DND-41 (cell line): Measurements from ENCODE around the gene PRR30.

Source experiments
- ATAC-seq: fragments of 200-7000 bp; cut with Tn5 transposase; 3 replicates; pipeline ENCODE4 v1.9.1; 2021; ENCODE audit warnings: low read depth; ENCODE audit not compliant: insufficient read depth
- DNase-seq: peaks from one replicate; pipeline ENCODE4 v3.0.0-alpha.2; 2020
- H2AFZ ChIP-seq: 2 replicates; pipeline ENCODE4 v1.6.0; 2012; ENCODE audit warnings: low read depth, low read length
- H3K27ac ChIP-seq: 2 replicates; pipeline ENCODE4 v1.5.1; 2012; ENCODE audit warnings: low read length, inconsistent platforms
- H3K27me3 ChIP-seq: fragments of 200-600 bp; sonication (generic); 2 replicates; pipeline ENCODE4 v1.6.0; 2012; ENCODE audit warnings: low read length, mild to moderate bottlenecking, inconsistent platforms; ENCODE audit not compliant: insufficient read depth, poor library complexity
- H3K36me3 ChIP-seq: 2 replicates; pipeline ENCODE4 v1.5.1; 2012; ENCODE audit warnings: low read length, inconsistent platforms; ENCODE audit not compliant: insufficient read depth
- H3K4me1 ChIP-seq: 2 replicates; pipeline ENCODE4 v1.5.1; 2012; ENCODE audit warnings: mild to moderate bottlenecking, low read length; ENCODE audit not compliant: insufficient read depth
- H3K4me2 ChIP-seq: 2 replicates; pipeline ENCODE4 v1.6.0; 2012; ENCODE audit warnings: mild to moderate bottlenecking, moderate library complexity, low read length, inconsistent platforms; ENCODE audit not compliant: insufficient read depth
- H3K4me3 ChIP-seq, 2 experiments: fragments of 200-600 bp in 1 of 2; shearing (Covaris generic) in 1 of 2; 2 replicates each; pipeline ENCODE4 v1.5.1; 2012 to 2016; ENCODE audit warnings: inconsistent platforms in 2 of 2, low read length in 2 of 2, mild to moderate bottlenecking in 2 of 2, low read depth in 1 of 2, moderate library complexity in 1 of 2
- H3K79me2 ChIP-seq: 2 replicates; pipeline ENCODE4 v1.6.0; 2012; ENCODE audit warnings: low read length, inconsistent platforms; ENCODE audit not compliant: insufficient read depth
- H3K9ac ChIP-seq: 2 replicates; pipeline ENCODE4 v1.6.0; 2012; ENCODE audit warnings: low read depth, mild to moderate bottlenecking, inconsistent platforms, low read length, moderate library complexity
- H3K9me3 ChIP-seq: 2 replicates; pipeline ENCODE4 v1.5.1; 2012; ENCODE audit warnings: low read length, moderate library complexity, mild to moderate bottlenecking, inconsistent platforms; ENCODE audit not compliant: insufficient read depth, severe bottlenecking
- H4K20me1 ChIP-seq: 2 replicates; pipeline ENCODE4 v1.6.0; 2012; ENCODE audit warnings: low read length; ENCODE audit not compliant: insufficient read depth
- EZH2 ChIP-seq: IDR thresholded peaks from 3 replicates; pipeline ENCODE4 v1.6.1; 2012; ENCODE audit warnings: borderline replicate concordance, low read depth, mild to moderate bottlenecking, moderate library complexity, low read length, inconsistent platforms; ENCODE audit not compliant: severe bottlenecking
- TF ChIP-seq, protein P1 (sequence below): IDR thresholded peaks from 2 replicates; pipeline ENCODE4 v1.5.1; 2012; ENCODE audit warnings: borderline replicate concordance, low read length, moderate library complexity, mild to moderate bottlenecking; ENCODE audit not compliant: poor library complexity, severe bottlenecking; ENCODE audit errors: extremely low read depth

PRR30 gene

DNA sequence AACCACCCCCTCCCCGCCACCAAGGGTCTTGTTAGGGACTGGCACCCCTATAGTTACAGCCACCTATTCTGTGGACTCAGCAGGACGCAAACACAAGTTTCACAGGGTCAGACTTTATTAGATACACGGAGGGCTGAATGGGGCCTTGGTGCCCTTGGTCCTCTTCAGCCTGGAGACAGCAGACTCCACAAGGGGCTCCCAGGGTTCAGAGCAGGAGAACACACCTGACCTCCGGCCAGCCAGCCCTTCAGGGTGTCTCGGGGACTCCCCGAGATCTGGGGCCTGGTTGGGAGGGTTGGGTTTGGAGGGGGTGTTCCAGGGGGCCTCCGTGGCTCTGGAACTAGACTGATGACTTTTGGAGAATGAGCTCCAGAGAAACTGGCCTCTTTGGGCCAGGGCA is 2.5 kb downstream of the PRR30 start:
- Histone ChIP-seq H3K9me3 (no peaks in the 10 kb centered on the region), H3K27me3 (peaks cover 2% of the 10 kb centered on the region), H2AFZ (no peak overlapping the region), H3K4me1 (peaks cover 28% of the 10 kb centered on the region), H3K36me3 (peaks cover 14% of the 10 kb centered on the region), H4K20me1 (peaks cover 22% of the 10 kb centered on the region), H3K79me2 (peaks cover 23% of the 10 kb centered on the region), H3K4me3 (no peak overlapping the region), H3K4me2 (no peak overlapping the region), H3K9ac (no peak overlapping the region), H3K27ac (no peak overlapping the region)
- DNase-seq: no peak
- no peak for TF ChIP-seq EZH2
- TF ChIP-seq, protein P1, sequence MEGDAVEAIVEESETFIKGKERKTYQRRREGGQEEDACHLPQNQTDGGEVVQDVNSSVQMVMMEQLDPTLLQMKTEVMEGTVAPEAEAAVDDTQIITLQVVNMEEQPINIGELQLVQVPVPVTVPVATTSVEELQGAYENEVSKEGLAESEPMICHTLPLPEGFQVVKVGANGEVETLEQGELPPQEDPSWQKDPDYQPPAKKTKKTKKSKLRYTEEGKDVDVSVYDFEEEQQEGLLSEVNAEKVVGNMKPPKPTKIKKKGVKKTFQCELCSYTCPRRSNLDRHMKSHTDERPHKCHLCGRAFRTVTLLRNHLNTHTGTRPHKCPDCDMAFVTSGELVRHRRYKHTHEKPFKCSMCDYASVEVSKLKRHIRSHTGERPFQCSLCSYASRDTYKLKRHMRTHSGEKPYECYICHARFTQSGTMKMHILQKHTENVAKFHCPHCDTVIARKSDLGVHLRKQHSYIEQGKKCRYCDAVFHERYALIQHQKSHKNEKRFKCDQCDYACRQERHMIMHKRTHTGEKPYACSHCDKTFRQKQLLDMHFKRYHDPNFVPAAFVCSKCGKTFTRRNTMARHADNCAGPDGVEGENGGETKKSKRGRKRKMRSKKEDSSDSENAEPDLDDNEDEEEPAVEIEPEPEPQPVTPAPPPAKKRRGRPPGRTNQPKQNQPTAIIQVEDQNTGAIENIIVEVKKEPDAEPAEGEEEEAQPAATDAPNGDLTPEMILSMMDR: no peak
- ATAC-seq: no peak

DNA sequence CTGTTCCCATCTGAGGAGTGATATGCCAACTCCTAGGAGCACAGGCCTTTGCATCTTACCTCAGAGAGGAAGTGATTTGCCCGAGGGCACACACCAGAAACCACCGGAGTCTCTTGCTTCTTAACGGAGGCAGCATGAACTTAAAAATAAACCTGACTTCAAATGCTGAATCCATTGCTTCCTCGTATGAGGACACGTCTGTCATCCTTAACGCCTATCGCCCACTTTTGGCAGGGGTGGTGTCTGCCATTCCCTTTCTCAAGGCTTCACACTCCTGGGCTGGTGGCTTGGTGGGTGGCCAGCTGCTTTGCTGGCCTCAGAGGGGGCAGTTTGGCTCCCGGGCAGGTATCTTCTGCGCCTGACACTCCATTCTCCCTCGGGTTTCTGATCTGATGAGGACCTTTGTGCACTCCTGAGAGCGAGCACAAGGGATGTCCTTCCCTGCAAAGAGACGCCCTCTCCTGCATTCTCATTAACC is 3.7 kb downstream of the PRR30 start:
- ATAC-seq: no peak
- Histone ChIP-seq H3K27ac (peak overlapping the region; percentile 73), H3K36me3 (peaks cover 27% of the 10 kb centered on the region), H3K27me3 (peaks cover 2% of the 10 kb centered on the region), H3K4me1 (peaks cover 28% of the 10 kb centered on the region), H3K4me3 (peak overlapping the region in 1 of 2 experiments; percentile 90; a peak in 1 of 4 replicates), H3K9ac (no peak overlapping the region; the same call in 1 of the 2 replicates), H3K4me2 (peak overlapping the region; percentile 68; the same call in 1 of the 2 replicates), H3K79me2 (peaks cover 25% of the 10 kb centered on the region), H2AFZ (peak overlapping the region; percentile 96), H3K9me3 (no peaks in the 10 kb centered on the region), H4K20me1 (peaks cover 34% of the 10 kb centered on the region)
- TF ChIP-seq, protein P1: no peak
- DNase-seq: no peak

DNA sequence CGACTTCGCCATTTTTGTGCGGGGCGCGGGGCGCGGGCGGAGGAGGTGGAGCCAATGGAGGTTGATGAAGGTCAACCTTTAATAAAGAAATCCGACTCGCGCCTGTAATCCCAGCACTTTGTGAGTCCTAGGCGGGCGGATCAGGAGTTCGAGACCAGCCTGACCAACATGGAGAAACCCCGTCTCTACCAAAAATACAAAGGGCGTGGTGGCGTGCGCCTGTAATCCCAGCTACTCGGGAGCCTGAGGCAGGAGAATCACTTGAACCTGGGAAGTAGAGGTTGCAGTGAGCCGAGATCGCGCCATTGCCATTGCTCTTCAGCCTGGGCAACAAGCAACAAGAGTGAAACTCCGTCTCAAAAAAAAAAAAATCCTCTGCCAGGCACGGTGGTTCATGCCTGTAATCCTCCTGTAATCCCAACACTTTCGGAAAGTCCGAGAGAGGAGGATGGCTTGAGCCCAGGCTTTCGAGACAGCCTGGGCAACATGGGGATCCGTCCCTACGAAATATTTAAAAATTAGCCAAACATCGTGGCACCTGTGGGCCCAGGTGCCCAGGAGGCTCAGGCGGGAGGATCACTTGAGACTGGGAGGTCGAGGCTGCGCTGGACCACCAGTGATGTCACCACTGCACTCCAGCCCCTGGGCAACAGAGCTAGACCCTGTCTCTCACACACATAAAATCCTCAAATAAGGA is 4.3 kb downstream of the PRR30 start:
- peaks cover 25% of the 10 kb centered on the region for H3K79me2 ChIP-seq
- peaks cover 34% of the 10 kb centered on the region for H4K20me1 ChIP-seq
- TF ChIP-seq, protein P1: no peak
- peaks cover 2% of the 10 kb centered on the region for H3K27me3 ChIP-seq
- H3K9me3 ChIP-seq: no peaks in the 10 kb centered on the region
- peaks cover 28% of the 10 kb centered on the region for H3K4me1 ChIP-seq
- peaks cover 33% of the 10 kb centered on the region for H3K36me3 ChIP-seq
- DNase-seq: no peak
- H3K9ac ChIP-seq: peak overlapping the region; percentile 90
- H3K4me2 ChIP-seq: peak overlapping the region; percentile 68
- H3K4me3 ChIP-seq: peak overlapping the region; percentile 10 to 90; a peak in 3 of 4 replicates
- no peak for ATAC-seq
- peak overlapping the region; percentile 73 for H3K27ac ChIP-seq
- H2AFZ ChIP-seq: peak overlapping the region; percentile 96
